Skeletal muscle tissue (tissue), 4 donors: ENCODE results near the gene HECW1. TPM values are rescaled to one million over a fixed set of nuclear protein-coding genes. Genes with fewer than 3 reads are reported as not detected.

Experiments used
- H3K27ac ChIP-seq: one replicate; pipeline ENCODE4 v1.7.0; 2013; ENCODE audit warnings: mild to moderate bottlenecking, low read depth, low read length, inconsistent platforms
- H3K27me3 ChIP-seq, 3 donors: one replicate each; pipeline ENCODE4 v1.7.0; 2013; ENCODE audit warnings: low read length in 3 of 3; ENCODE audit not compliant: control insufficient read depth in 3 of 3, insufficient read depth in 3 of 3
- H3K36me3 ChIP-seq, 3 donors: one replicate each; pipeline ENCODE4 v1.7.0; 2013; ENCODE audit warnings: low read length in 3 of 3; ENCODE audit not compliant: control insufficient read depth in 3 of 3, insufficient read depth in 3 of 3
- H3K4me1 ChIP-seq, 3 donors: one replicate each; pipeline ENCODE4 v1.7.0; 2013; ENCODE audit warnings: low read length in 3 of 3, mild to moderate bottlenecking in 3 of 3; ENCODE audit not compliant: control insufficient read depth in 3 of 3, insufficient read depth in 3 of 3
- H3K4me3 ChIP-seq, 3 donors: one replicate each; pipeline ENCODE4 v1.7.0; 2013; ENCODE audit warnings: low read length in 3 of 3
- H3K9ac ChIP-seq, 3 donors: one replicate each; pipeline ENCODE4 v1.7.0; 2013; ENCODE audit warnings: low read length in 3 of 3, mild to moderate bottlenecking in 3 of 3, moderate library complexity in 2 of 3, low read depth in 1 of 3
- H3K9me3 ChIP-seq, 3 donors: one replicate each; pipeline ENCODE4 v1.7.0; 2013; ENCODE audit warnings: low read length in 3 of 3; ENCODE audit not compliant: control insufficient read depth in 3 of 3
- total RNA-seq: library from RNA; depleted of rRNA; stranded (reverse); fragments of >200 nt; gene quantifications from one replicate; pipeline ENCODE4 v1.2.3, GENCODE V29; 2014
- donor health status: Osteomylitis.

Gene HECW1
- total RNA-seq, 1 donor from 2014 or later = not detected

- no peak overlapping the region for H3K9ac ChIP-seq
- no peaks in the 10 kb centered on the region for H3K27me3 ChIP-seq
- no peak overlapping the region for H3K27ac ChIP-seq
- H3K9me3 ChIP-seq = no peaks in the 10 kb centered on the region
- H3K4me1 ChIP-seq = no peaks in the 10 kb centered on the region
- no peak overlapping the region for H3K4me3 ChIP-seq
- no peaks in the 10 kb centered on the region for H3K36me3 ChIP-seq
Observed at GRCh38 chr7:43406961-43407360, 294.5 kb downstream of the HECW1 start.

- H3K27me3 ChIP-seq = no peaks in the 10 kb centered on the region
- no peaks in the 10 kb centered on the region for H3K4me1 ChIP-seq
- no peak overlapping the region for H3K4me3 ChIP-seq
- no peak overlapping the region for H3K9ac ChIP-seq
- no peaks in the 10 kb centered on the region for H3K9me3 ChIP-seq
- no peaks in the 10 kb centered on the region for H3K36me3 ChIP-seq
- no peak overlapping the region for H3K27ac ChIP-seq
Observed at GRCh38 chr7:43408981-43409380, 296.5 kb downstream of the HECW1 start.

- no peaks in the 10 kb centered on the region for H3K9me3 ChIP-seq
- no peaks in the 10 kb centered on the region for H3K4me1 ChIP-seq
Observed at GRCh38 chr7:43417455-43417854, 305.0 kb downstream of the HECW1 start.

GRCh38 chr7:43430411-43430810 is 318.0 kb downstream of the HECW1 start:
- Histone ChIP-seq H3K4me3 (no peak overlapping the region), H3K27ac (no peak overlapping the region), H3K36me3 (no peaks in the 10 kb centered on the region), H3K4me1 (no peaks in the 10 kb centered on the region), H3K9me3 (no peaks in the 10 kb centered on the region), H3K27me3 (no peaks in the 10 kb centered on the region), H3K9ac (no peak overlapping the region)

More at GRCh38 chr7:43417455-43417854, 305.0 kb downstream of the HECW1 start:
- H3K27ac ChIP-seq = no peak overlapping the region
- no peak overlapping the region for H3K9ac ChIP-seq
- no peak overlapping the region for H3K4me3 ChIP-seq
- H3K27me3 ChIP-seq = peaks cover 0 to 3% (median 0%) of the 10 kb centered on the region in 3 donors
- H3K36me3 ChIP-seq = no peaks in the 10 kb centered on the region

- no peaks in the 10 kb centered on the region for H3K9me3 ChIP-seq
- H3K4me3 ChIP-seq = no peak overlapping the region
- no peak overlapping the region for H3K27ac ChIP-seq
Observed at GRCh38 chr7:43431020-43431595, 318.7 kb downstream of the HECW1 start.

GRCh38 chr7:43433639-43434038 is 321.2 kb downstream of the HECW1 start:
- H3K36me3 ChIP-seq = no peaks in the 10 kb centered on the region
- no peak overlapping the region for H3K9ac ChIP-seq
- H3K4me3 ChIP-seq = no peak overlapping the region
- no peak overlapping the region for H3K27ac ChIP-seq
- no peaks in the 10 kb centered on the region for H3K4me1 ChIP-seq
- H3K27me3 ChIP-seq = no peaks in the 10 kb centered on the region
- H3K9me3 ChIP-seq = no peaks in the 10 kb centered on the region

More at GRCh38 chr7:43431020-43431595, 318.7 kb downstream of the HECW1 start:
- Histone ChIP-seq H3K36me3 (no peaks in the 10 kb centered on the region), H3K9ac (no peak overlapping the region), H3K4me1 (no peaks in the 10 kb centered on the region), H3K27me3 (no peaks in the 10 kb centered on the region)

GRCh38 chr7:43437001-43437400 is 324.6 kb downstream of the HECW1 start:
- Histone ChIP-seq H3K4me3 (no peak overlapping the region), H3K4me1 (no peaks in the 10 kb centered on the region), H3K27me3 (no peaks in the 10 kb centered on the region), H3K9me3 (no peaks in the 10 kb centered on the region), H3K9ac (no peak overlapping the region), H3K27ac (no peak overlapping the region), H3K36me3 (no peaks in the 10 kb centered on the region)

GRCh38 chr7:43438897-43439479 is 326.5 kb downstream of the HECW1 start:
- no peaks in the 10 kb centered on the region for H3K36me3 ChIP-seq
- H3K4me3 ChIP-seq = no peak overlapping the region
- H3K27me3 ChIP-seq = no peaks in the 10 kb centered on the region
- H3K9ac ChIP-seq = no peak overlapping the region
- H3K9me3 ChIP-seq = no peaks in the 10 kb centered on the region
- no peak overlapping the region for H3K27ac ChIP-seq
- H3K4me1 ChIP-seq = no peaks in the 10 kb centered on the region

GRCh38 chr7:43439631-43440401 is 327.4 kb downstream of the HECW1 start:
- no peak overlapping the region for H3K4me3 ChIP-seq
- peaks cover 0 to 4% (median 3%) of the 10 kb centered on the region in 3 donors for H3K27me3 ChIP-seq
- no peaks in the 10 kb centered on the region for H3K36me3 ChIP-seq
- no peaks in the 10 kb centered on the region for H3K9me3 ChIP-seq
- H3K4me1 ChIP-seq = peaks cover 0 to 2% (median 0%) of the 10 kb centered on the region in 3 donors
- H3K9ac ChIP-seq = no peak overlapping the region
- H3K27ac ChIP-seq = no peak overlapping the region
